Measurements from ENCODE around the gene CPA5. TPM values are rescaled to one million over a fixed set of nuclear protein-coding genes. Genes with fewer than 3 reads are reported as not detected.

Gene CPA5
- total RNA-seq, 1 donor from 2014 or later = not detected

- intact Hi-C loops (cut with micrococcal nuclease) = no loop called here
- no peaks in the 10 kb centered on the region for H3K4me1 Mint-ChIP-seq
- H3K27me3 Mint-ChIP-seq = no peaks in the 10 kb centered on the region
- no peak overlapping the region for H3K4me3 Mint-ChIP-seq
- no peak for DNase-seq
- no peak overlapping the region for H3K27ac Mint-ChIP-seq
- POLR2A ChIA-PET = no interaction called here
- CTCF ChIA-PET = no interaction called here
- no peaks in the 10 kb centered on the region for H3K9me3 Mint-ChIP-seq
- H3K36me3 Mint-ChIP-seq (ENCODE audit: low read depth) = no peaks in the 10 kb centered on the region
- no peak for ATAC-seq (ENCODE audit: low read depth)
- no peak for TF ChIP-seq CTCF (IDR thresholded peaks at IDR 0.05)
Measured at GRCh38 chr7:130387628-130388403, 43.2 kb downstream of the CPA5 start.

- H3K27ac Mint-ChIP-seq = no peak overlapping the region
- TF ChIP-seq CTCF (IDR thresholded peaks at IDR 0.05) = no peak
- peaks cover under 1% of the 10 kb centered on the region for H3K4me1 Mint-ChIP-seq
- CTCF ChIA-PET = no interaction called here
- no peak for DNase-seq
- no peaks in the 10 kb centered on the region for H3K9me3 Mint-ChIP-seq
- intact Hi-C loops (cut with micrococcal nuclease) = no loop called here
- ATAC-seq (ENCODE audit: low read depth) = no peak
- H3K27me3 Mint-ChIP-seq = no peaks in the 10 kb centered on the region
- no peaks in the 10 kb centered on the region for H3K36me3 Mint-ChIP-seq (ENCODE audit: low read depth)
- POLR2A ChIA-PET = no interaction called here
- no peak overlapping the region for H3K4me3 Mint-ChIP-seq
Measured at GRCh38 chr7:130388671-130389070, 44.1 kb downstream of the CPA5 start.

GRCh38 chr7:130390486-130390885 is 45.9 kb downstream of the CPA5 start:
- CTCF ChIA-PET = no interaction called here
- H3K4me1 Mint-ChIP-seq = peaks cover 10% of the 10 kb centered on the region

GRCh38 chr7:130393101-130393561 is 48.5 kb downstream of the CPA5 start:
- ChIA-PET CTCF (no interaction called here), POLR2A (no interaction called here)
- DNase-seq (no peak), ATAC-seq (ENCODE audit: low read depth) (no peak)
- no peak for TF ChIP-seq CTCF (IDR thresholded peaks at IDR 0.05)
- Mint-ChIP-seq H3K27ac (no peak overlapping the region), H3K9me3 (no peaks in the 10 kb centered on the region), H3K27me3 (no peaks in the 10 kb centered on the region), H3K4me1 (peaks cover 10% of the 10 kb centered on the region), H3K4me3 (no peak overlapping the region), H3K36me3 (ENCODE audit: low read depth) (no peaks in the 10 kb centered on the region)
- intact Hi-C loops (cut with micrococcal nuclease) = no loop called here

More at GRCh38 chr7:130390486-130390885, 45.9 kb downstream of the CPA5 start:
- Mint-ChIP-seq H3K9me3 (no peaks in the 10 kb centered on the region), H3K4me3 (no peak overlapping the region), H3K27me3 (no peaks in the 10 kb centered on the region), H3K27ac (no peak overlapping the region), H3K36me3 (ENCODE audit: low read depth) (no peaks in the 10 kb centered on the region)
- POLR2A ChIA-PET = no interaction called here
- ATAC-seq (ENCODE audit: low read depth) (no peak), DNase-seq (no peak)
- TF ChIP-seq CTCF (IDR thresholded peaks at IDR 0.05) = no peak
- intact Hi-C loops (cut with micrococcal nuclease) = no loop called here

GRCh38 chr7:130393841-130394411 is 49.3 kb downstream of the CPA5 start:
- POLR2A ChIA-PET = no interaction called here
- H3K9me3 Mint-ChIP-seq = no peaks in the 10 kb centered on the region

More at GRCh38 chr7:130393841-130394411, 49.3 kb downstream of the CPA5 start:
- DNase-seq (no peak), ATAC-seq (ENCODE audit: low read depth) (no peak)
- H3K36me3 Mint-ChIP-seq (ENCODE audit: low read depth) = no peaks in the 10 kb centered on the region
- H3K4me1 Mint-ChIP-seq = peaks cover 10% of the 10 kb centered on the region
- H3K4me3 Mint-ChIP-seq = no peak overlapping the region
- intact Hi-C loops (cut with micrococcal nuclease) = no loop called here
- CTCF ChIA-PET = no interaction called here
- no peak overlapping the region for H3K27ac Mint-ChIP-seq
- no peak for TF ChIP-seq CTCF (IDR thresholded peaks at IDR 0.05)
- H3K27me3 Mint-ChIP-seq = no peaks in the 10 kb centered on the region

Data from activated B cell treated with CpG ODN at 0.5 μM for 24 hours (primary cell).